NCI-H526 (cell line): Measurements from ENCODE around the gene LCN12.

Experiments
- DNase-seq, 2 experiments: peaks; one replicate each; lab custom pipeline; 2025; lab: John Stamatoyannopoulos, UW

The LCN12 gene

DNA sequence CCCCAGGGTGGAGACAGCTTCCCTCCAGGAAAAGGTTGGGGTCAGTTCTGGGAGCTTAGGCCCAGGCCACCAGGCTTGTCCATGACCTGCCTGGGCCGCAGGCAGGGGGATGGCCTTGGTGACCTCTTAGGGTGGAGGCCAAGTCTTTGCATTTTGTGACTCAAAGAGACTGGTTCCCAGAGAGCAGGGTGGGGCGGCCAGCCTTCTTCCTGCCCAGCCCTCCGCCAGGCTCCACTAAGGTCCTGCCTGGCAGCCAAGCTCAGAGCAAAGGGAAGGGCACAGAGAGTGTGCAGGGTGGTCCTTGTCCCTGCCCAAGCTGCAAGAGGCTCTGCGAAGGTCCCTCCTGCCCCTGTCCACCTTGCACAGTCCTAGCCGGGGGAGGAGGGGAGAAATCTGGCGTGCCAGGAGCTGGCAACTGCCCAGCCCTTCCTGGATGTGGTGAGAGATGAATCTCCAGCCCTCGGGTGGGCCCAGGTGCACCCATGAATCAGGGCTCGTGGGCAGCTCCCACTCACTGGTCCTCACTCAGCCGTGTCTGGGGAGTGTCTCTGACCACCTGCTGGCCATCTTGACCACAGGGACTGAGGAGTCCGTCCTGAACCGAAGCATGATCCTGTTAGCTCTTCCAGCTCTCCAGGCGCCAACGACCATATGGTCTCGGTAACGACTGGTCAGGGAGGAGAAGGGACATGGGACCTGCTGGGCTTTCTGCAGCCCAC lies 22.9 kb downstream of the LCN12 start:
- no peak for DNase-seq

DNA sequence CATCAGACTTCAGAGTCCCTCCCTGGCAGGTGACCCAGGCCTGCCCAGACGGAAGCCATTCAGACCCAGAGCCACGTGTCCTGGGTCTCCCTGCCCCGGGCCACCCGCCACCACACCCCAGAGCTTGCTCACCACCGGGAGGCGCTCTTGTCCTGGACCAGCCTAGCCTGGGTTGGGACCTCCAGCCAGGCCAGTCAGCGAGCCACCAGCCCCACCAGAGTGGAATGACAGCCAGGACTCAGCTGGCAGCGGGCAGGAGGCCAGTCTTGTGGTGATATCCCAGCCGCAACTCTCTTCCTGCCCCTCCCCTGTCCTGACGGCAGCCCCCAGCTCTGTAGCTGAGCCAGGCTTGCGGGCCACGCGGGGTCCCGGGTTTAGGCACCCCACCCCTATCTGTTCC lies 23.6 kb downstream of the LCN12 start:
- no peak for DNase-seq

DNA sequence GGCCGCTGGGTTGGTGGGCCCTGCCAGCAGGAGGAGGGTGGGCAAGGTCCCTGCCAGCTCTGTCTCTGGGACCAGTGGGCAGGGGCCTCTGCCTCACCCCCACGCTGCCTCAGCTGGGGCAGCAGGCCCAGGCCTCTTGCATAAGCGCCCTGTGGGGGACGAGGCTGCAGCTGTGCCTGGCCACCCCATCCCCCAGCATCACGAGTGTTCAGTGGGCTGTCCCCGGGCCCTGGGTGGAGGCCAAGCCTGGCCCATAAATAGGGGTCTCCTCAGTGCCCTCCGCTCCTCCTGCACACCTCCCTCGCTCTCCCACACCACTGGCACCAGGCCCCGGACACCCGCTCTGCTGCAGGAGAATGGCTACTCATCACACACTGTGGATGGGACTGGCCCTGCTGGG lies 25.1 kb downstream of the LCN12 start, which contains the start of gene PTGDS:
Gene PTGDS, plus strand, starts transcription at position 282 of the 400 bp plus-strand sequence. Its CDS starts 75 bp downstream, at position 357.
- DNase-seq, result no peak

DNA sequence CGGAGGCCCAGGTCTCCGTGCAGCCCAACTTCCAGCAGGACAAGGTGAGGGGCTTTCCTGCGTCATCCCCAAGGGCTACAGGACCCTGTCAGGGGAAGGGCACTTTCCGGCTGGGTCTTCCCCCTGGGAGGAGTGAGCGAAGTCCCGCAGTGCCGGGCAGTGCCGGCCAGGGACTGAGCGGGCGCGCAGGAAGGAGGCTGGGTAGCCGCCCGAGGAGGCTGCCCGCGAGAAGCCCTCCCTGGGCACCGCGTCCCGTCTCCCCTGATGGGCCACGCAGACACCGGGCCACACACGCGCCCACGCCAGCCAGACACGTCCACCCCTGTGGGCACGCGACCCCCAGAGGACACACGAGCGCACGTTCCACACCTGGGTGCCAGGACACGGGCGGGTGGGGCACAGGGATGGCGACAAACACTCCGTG lies 25.6 kb downstream of the LCN12 start:
- no peak for DNase-seq

DNA sequence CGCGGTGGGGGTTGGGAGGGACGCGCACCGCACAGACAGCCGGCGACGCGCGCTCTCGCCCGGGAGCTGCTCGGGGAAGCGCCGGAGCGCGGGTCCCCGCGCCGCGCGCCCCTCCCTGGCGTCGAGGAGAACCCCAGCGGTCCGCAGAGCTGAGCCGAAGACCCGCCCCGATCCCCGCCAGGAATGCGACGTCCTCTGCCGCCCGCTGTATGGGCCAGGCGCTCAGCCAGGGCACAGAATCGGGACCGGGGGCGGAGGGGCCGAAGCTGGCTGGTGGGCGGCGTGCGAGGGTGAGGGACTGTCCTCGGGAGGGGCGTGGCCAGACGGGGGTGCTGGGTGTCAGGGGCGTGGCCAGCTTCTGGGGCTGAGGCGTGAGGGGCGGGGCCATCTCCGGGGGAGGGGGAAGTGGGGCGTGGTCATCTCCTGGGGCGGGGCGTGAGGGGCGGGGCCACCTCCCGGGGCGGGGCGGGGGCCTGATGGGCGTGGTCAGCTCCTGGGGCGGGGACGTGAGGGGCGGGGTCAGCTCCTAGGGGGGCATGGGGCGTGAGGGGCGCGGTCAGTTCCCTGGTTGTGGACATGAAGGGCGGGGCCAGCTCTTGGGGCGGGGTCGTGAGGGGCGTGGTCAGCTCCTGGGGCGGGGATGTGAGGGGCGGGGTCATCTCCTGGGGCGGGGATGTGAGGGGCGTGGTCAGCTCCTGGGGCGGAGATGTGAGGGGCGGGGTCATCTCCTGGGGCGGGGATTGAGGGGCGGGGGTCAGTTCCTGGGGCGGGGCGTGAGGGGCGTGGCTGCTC lies 26.2 kb downstream of the LCN12 start:
- DNase-seq, result peak in 1 of 2 experiments; percentile 86

DNA sequence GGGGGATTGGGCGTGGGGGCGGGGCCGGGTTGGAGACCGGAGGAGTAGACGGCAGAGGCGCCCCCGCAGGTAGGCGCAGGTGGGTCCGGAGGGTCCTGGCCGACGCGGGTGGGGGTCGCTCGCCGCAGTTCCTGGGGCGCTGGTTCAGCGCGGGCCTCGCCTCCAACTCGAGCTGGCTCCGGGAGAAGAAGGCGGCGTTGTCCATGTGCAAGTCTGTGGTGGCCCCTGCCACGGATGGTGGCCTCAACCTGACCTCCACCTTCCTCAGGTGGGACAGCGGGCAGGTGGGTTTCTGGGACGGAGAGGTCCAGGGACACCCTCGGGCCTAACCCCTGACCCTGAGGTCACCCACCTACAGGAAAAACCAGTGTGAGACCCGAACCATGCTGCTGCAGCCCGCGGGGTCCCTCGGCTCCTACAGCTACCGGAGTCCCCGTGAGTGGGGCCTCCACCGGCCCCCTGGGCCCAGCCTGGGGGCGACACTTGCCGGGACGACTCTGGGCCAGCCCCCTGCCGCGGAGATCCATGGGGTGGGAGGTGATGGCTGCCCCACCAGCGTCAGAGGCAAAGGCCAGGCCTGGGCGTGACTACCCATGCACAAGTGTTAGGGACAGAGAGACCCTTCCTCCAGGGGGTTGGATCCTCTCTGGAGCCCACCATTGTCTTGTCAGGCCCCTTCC lies 26.9 kb downstream of the LCN12 start:
- DNase-seq, result no peak

DNA sequence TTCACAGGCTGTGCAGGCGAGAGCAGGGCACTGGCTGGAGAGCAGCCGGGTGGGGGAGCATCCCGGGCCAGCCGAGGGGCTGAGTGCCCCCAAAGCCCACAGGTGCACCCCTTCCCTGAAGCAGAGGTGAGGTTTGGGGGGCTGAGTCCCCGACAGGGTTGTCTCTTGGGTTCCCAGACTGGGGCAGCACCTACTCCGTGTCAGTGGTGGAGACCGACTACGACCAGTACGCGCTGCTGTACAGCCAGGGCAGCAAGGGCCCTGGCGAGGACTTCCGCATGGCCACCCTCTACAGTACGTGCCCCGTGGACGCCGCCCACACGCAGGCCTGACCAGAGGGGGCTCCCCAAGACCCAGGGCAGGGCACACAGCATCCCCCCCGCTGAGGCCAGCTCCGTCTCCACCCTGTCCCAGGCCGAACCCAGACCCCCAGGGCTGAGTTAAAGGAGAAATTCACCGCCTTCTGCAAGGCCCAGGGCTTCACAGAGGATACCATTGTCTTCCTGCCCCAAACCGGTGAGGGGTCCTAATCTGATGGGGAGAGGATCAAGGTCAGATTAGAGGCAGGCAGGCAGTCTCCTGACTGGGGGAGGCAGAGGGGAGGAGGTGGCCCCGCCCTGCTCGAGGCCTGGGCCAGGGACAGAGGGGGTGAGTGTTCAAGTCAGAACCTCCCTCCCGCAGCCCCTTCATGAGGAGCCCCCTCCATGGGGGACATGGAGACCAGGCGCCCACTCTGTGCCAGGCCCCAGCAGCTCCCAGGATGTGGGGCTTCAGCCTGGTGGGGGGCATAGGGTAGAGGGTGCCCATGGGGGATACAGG lies 27.9 kb downstream of the LCN12 start:
- DNase-seq, result no peak

DNA sequence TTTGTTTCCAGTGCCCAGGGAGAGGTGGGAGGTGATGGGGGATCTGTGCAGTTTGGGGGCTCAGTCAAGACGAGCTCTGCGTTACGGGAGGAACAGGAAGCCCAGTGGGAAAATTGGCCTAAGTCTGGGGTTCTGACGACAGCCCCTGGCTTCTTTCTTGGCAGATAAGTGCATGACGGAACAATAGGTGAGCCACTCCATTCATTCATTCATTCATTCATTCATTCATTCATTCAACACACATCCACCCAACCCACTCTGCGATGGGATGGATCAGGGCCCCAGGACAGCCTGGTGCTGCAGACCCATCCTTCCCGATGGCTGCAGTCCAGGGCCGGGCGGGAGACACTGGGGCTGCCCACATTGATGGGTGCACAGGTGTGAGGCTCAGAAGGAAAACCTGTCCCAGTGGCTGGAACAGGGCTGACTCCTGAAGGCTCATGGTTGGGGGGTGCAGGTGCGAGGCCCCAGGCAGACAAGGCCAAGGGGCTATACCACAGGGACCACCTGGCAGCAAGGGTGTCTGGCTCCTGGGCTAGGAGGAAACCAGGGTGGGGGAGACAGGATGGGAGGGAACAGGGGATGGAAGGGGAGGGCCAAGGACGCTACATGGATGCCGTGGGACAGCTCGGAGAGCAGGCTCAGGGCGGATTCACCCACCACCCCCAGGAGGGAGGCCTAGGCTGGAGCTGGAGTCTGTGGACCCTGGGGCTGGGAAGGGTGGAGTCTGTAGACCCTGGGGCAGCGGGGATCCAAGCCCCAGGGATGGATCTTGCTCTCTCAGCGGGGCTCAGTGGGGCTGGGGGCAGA lies 28.8 kb downstream of the LCN12 start:
- DNase-seq, result no peak

DNA sequence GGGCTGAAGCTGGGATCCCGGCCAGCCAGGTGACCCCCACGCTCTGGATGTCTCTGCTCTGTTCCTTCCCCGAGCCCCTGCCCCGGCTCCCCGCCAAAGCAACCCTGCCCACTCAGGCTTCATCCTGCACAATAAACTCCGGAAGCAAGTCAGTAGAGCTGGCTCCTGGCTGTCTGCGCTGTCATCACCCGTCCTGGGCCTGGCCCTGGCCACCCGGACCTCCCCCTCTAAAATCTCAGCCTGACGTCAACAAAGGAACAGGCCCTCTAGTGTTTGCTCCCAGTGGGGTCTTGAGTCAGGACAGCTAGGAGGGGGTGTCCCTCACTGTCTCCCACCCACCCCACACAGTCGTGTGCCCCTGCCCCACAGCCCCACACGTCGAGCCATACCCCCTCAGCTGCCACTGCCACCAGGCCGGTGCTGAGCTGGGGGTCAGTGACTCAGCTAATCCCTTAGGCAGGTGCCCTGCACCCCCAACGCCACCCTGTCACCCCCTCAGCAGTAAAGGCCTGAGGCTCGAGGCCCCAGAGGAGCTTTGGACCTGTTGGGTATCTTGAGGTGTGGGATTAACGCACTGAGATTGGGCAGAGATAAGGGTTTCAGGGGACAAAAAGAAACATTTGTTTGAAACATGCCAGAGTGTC lies 29.6 kb downstream of the LCN12 start:
- DNase-seq, result no peak

DNA sequence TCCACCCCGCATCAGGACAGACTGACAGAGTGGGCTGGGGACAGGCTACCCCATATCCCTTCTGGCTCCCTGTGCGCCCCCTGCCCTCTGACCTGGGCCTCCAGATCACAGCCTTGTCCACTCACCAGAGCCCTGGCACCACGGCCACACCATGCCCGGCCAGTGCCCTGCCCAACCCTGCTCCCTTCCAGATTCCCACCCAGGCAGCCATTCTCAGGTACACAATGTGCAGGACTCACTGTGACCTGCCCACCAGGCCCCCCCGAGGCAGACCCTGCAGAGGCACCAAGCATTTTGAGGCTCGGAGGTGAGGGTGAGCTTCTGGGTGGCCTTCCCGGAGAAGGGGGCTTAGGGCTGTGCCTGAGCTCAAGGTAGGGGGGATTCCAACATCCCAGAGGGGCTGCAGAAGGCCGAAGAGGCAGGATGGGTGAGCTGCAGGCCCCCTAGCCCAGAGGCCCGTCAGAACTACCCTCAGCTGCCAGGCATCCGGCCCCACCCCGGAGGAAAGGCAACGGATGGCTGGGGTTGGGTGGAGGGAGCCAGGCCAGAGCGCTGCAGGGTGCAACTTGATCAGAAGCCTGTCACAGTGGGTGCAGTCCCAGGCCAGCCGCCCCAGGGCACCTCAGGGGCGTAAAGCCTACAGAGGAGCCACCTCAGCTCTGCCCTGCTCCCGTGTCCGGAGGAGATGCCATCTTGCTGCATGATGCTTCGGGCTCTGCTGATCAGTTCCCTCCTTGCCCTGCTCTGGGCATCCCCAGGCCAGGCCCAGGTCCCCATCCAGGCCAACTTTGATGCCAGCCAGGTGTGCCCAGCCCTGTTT lies 30.4 kb downstream of the LCN12 start, which contains the start of gene LCNL1:
Gene LCNL1, plus strand, starts transcription at position 762 of the 820 bp plus-strand sequence. CDS start 594 bp downstream, outside the sequence.
- DNase-seq, result no peak

DNA sequence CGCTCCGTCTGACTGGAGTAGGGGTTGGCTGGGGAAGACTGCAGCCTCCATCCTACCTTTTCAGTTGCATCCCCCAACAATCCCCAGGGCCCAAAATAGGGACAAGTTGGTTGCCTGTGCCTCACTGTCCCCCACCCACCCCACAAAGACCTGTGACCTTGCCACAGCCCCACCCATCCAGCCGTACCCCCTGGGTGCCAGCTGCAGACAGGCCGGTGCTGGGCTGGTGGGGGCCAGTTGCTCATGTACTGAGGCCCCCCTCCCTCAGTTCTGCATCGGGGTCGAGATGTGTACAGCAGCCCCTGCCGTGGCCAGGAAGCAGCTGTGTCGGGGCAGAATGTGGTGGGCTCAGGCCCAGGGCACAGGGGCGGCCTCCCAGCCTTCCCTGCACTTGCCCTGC lies 31.1 kb downstream of the LCN12 start:
- DNase-seq, result no peak

DNA sequence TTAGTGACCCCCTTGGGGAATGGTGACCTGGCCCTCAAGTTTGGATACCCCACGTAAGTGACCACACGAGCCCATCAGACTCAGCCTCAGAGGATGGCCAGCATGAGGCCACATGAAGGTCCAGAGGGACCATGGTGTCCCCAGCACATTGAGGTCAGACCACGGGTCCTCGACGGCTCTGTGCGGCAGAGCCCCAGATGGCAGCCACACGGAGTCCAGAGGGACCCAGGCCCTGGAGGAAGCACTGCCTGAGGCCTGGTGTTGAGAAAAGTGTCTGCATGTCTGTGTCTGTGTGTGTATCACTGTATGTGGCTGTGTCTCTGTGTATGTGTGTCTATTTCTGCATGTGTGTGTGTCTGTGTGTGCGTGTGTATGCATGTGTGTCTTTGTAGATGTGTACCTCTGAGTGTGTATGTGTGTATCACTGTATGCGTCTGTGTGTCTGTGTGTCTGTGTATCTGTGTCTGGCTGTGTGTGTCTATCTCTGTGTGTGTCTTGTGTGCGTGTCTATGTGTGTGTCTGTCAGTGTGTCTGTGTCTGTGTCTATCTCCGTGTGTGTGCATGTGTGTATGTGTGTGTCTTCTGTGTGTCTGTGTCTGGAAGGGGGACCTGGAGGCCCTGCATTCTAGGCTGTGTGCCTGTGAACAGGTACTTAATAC lies 31.7 kb downstream of the LCN12 start:
- DNase-seq, result no peak

DNA sequence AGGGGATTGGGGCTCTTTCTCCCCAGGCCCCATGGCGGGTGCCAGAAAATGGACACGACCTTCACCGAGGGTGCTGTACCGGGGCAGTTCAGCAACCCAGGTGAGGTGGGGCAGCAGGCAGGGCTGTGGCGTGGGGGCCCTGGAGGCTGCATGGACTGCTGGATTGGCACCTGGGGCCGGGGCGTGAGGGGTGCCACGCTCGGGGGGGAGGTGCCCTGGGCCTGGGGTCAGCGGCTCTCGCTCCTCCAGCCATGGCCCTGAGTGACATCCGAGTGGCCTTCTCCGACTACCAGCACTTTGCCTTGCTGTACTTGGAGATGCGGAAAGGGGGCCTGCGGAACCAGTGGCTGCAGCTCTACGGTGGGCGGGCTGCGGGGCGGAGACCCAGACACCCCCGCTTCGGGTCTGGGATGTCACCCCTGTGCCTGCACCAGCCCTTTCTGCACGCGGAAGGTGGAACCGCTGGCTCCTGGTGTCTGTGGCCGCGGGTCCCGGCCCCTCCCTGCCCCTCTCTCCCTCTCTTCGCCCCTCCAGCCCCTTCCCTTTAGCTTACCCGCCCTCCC lies 32.5 kb downstream of the LCN12 start:
- no peak for DNase-seq

DNA sequence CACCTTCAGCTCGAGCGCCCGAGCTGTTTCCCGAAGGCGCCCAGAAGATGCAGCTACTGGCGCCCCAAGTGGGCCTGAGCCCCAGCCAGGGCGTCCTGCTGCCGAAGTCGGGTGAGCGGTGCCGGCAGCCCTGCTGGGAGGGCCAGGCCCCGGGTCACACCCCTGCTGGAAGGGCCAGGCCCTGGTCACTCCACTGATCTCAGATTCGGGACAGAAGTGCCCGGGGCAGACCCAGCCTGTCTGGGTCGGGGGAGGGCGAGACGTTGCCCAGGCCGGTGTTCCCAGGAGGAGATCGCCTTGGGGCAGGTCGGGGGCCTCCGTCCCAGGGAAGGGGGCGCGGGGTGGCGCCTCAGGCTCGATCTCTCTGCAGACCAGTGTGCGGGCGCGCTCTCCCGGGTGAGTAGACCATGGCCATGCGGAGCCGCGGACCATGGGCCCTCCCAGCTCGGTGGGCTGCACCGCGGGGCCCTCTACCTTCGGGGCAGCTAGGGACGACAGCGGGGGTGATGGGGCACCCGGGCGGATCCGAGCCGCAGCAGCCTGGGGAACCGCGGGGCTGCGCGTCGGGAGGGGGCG lies 33.0 kb downstream of the LCN12 start:
- DNase-seq, result no peak

DNA sequence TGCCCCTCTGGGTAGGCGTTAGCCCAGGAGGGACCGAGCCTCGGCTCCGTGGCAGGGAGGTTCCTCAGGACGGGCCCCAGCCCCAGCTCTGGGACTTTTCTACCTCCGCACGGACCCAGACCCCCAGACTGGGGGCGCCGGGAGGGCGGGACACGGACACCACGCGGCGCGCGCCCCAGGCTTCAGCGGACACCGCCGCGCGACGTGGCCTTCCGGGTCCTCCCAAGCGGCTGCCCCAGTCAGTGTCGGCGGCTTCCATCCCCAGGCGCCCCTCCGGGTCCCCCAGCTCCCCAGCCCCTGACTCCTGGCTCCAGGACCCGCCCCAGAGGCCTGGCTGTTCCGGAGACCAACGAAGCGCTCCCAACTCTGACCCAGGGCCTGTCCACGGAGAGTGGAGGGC lies 33.8 kb downstream of the LCN12 start:
- DNase-seq, result no peak

DNA sequence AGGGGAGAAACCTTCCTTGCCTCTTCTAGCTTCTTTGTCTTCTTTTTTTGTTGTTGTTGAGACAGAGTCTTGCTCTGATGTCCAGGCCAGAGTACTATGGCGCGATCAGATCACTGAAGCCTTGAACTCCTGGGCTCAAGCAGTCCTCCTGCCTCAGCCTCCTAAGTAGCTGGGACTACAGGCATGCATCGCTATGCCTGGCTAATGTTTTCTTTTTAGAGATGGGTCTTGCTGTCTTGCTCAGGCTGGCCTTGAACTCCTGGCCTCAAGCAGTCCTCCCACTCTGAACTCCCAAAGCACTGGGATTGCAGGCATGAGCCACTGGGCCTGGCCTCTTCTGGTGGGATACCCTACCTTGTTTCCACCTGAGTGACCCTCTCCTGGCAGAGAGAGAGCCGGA lies 36.8 kb downstream of the LCN12 start:
- DNase-seq, result no peak

DNA sequence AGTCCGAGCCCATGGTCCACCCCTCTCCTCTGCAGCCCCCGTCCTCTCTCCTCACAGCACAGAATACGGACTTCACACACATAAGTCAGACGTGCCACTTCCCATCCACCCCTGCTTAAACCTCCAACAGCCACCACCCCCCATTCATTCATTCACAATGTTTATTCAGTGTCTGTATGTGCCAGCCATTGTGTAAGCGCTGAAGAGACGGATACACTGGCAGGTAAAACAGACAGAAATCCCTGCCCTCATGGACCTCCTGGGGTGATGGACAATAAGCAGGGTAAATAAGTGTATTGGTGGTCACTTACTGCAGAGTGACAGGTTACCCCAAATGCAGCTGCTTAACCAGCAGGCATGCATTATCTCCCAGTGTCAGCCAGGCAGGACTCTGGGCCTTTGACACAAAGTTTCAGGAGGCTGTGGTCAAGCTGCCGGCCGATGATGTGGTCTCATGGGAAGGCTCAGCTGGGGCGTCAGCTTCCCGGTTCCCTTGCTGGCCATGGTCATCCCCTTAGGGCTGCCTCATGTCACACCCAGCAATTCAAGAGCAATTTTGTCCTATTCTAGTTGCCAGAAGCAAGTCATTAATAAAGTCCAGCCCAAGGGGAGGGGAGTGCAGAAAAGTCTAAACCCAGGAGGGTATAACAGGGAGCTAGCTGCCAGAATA lies 38.3 kb downstream of the LCN12 start:
- no peak for DNase-seq
